ENCODE measurements around the gene SEC24D. TPM values are rescaled to one million over a fixed set of nuclear protein-coding genes. Genes with fewer than 3 reads are reported as not detected.

The SEC24D gene
- total and polyA plus RNA-seq, 9 of the 15 experiments (the other 6 are each of a cell fraction or from before 2014, with no cell fraction given) = 7.1 to 22.5 (median 11.3) TPM

DNA sequence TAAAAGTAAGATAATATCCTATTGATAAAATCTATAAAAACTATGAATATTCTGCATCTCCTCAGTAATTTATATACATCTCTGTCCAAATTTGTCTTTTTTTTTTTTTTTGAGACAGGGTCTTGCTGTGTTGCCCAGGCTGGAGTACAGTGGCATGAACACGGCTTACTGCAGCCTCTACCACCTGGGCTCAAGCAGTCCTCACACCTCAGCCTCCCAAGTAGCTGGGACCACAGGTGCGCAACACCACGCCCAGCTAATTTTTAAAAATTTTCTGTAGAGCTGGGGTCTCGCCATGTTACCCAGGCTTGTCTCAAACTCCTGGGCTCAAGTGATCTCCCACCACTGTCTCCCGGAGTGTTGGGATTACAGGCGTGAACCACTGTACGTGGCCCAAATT, 12.3 kb upstream of the SEC24D start:
- CTCF ChIA-PET (ENCODE audit: low intra/inter-chr PET ratio) = no interaction called here
- WGBS (ENCODE audit: insufficient coverage, low coverage, missing lambda C conversion rate) = 11% methylated on average over 6 of the region's 7 CpGs

DNA sequence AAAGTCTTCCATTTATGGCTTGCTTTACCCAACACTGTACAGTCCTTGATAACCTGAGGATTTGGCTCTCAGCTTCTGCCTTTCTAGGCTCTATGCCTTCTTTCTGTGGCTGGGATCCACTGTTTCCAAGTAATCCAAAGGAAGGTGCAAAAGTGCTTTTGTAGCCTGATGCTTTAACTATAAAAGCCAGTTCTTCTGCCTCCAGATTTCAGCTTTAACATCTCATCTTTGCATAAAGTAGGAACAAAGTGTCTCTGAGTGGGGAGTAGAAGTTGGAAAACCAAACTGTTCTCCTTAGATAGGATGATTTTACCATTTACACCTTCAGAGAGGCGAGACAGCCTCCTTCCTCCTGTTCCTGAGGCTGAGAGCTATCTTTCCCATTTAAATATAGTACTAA, 11.1 kb upstream of the SEC24D start:
- Histone ChIP-seq H3K9me3 (replicated peaks; ENCODE audit: control insufficient read depth, insufficient read depth, low read depth, low read length) (no peaks in the 10 kb centered on the region), H3K4me2 (ENCODE audit: insufficient read depth, low read length) (no peak overlapping the region), H3K79me2 (ENCODE audit: control insufficient read depth, insufficient read depth, low read length) (no peaks in the 10 kb centered on the region), H3K36me3 (ENCODE audit: control insufficient read depth, insufficient read depth, low read length) (no peaks in the 10 kb centered on the region), H4K20me1 (replicated peaks; ENCODE audit: control insufficient read depth, insufficient read depth, low read length) (no peaks in the 10 kb centered on the region), H3K4me1 (replicated peaks in 1 of 2; ENCODE audit: control insufficient read depth in 2 of 2, insufficient read depth in 2 of 2, low read length in 2 of 2) (no peaks in the 10 kb centered on the region; a peak in 1 of 5 replicates), H3K4me3 (no peak overlapping the region), H3K27ac (ENCODE audit: extremely low read depth, low read depth, low read length) (no peak overlapping the region), H3K9ac (ENCODE audit: insufficient read depth in 1 of 2, low read depth in 2 of 2, low read length in 2 of 2) (no peak overlapping the region), H2AFZ (ENCODE audit: low read depth, low read length) (no peak overlapping the region), H3K9me1 (ENCODE audit: control insufficient read depth, insufficient read depth, low read length) (no peaks in the 10 kb centered on the region), H3K27me3 (ENCODE audit: control insufficient read depth in 2 of 2, insufficient read depth in 2 of 2, low read length in 2 of 2) (no peaks in the 10 kb centered on the region; a peak in 2 of 5 replicates)
- intact Hi-C loops (cut with micrococcal nuclease) = no loop called here
- ChIA-PET CTCF (ENCODE audit: low intra/inter-chr PET ratio) (no interaction called here), POLR2A (interaction anchor here (0.8 to 1.7 kb wide), 3 partner anchors 10 to 18 kb away, joined by 3 to 11 read pairs (median 5); partner anchors contain the start of gene SEC24D)
- BruUV-seq (replicated peaks) = no TSS peak
- FAIRE-seq (no peak), DNase-seq (ENCODE audit: extremely low read depth in 1 of 4, low spot score in 3 of 4) (no peak), ATAC-seq (no peak)
- in situ Hi-C loops (cut with MboI) = no loop called here
- WGBS (ENCODE audit: insufficient coverage, low coverage, missing lambda C conversion rate) = 0% methylated on average over 1 of the region's 1 CpG
- TF ChIP-seq ZBED1 (IDR thresholded peaks at IDR 0.05) (no peak), FIP1L1 (IDR thresholded peaks at IDR 0.05; ENCODE audit: low read depth, low read length, poor library complexity, severe bottlenecking) (no peak), RFX5 (IDR thresholded peaks at IDR 0.05; ENCODE audit: low read depth, low read length) (no peak), ZNF174 (CRISPR knock-in tag; IDR thresholded peaks at IDR 0.05) (no peak), GATAD2A (IDR thresholded peaks at IDR 0.05) (no peak), FOXK2 (conservative IDR thresholded peaks at IDR 0.05 in 1 of 2, IDR thresholded peaks at IDR 0.05 in 1 of 2; ENCODE audit: low read depth in 2 of 2) (no peak), ATF7 (IDR thresholded peaks at IDR 0.05) (no peak), TFAM (CRISPR knock-in tag; conservative IDR thresholded peaks at IDR 0.05) (no peak)
- TF ChIP-seq, protein P1, sequence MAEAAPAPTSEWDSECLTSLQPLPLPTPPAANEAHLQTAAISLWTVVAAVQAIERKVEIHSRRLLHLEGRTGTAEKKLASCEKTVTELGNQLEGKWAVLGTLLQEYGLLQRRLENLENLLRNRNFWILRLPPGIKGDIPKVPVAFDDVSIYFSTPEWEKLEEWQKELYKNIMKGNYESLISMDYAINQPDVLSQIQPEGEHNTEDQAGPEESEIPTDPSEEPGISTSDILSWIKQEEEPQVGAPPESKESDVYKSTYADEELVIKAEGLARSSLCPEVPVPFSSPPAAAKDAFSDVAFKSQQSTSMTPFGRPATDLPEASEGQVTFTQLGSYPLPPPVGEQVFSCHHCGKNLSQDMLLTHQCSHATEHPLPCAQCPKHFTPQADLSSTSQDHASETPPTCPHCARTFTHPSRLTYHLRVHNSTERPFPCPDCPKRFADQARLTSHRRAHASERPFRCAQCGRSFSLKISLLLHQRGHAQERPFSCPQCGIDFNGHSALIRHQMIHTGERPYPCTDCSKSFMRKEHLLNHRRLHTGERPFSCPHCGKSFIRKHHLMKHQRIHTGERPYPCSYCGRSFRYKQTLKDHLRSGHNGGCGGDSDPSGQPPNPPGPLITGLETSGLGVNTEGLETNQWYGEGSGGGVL (CRISPR knock-in tag; IDR thresholded peaks at IDR 0.05) = no peak
- TF ChIP-seq, protein P2, sequence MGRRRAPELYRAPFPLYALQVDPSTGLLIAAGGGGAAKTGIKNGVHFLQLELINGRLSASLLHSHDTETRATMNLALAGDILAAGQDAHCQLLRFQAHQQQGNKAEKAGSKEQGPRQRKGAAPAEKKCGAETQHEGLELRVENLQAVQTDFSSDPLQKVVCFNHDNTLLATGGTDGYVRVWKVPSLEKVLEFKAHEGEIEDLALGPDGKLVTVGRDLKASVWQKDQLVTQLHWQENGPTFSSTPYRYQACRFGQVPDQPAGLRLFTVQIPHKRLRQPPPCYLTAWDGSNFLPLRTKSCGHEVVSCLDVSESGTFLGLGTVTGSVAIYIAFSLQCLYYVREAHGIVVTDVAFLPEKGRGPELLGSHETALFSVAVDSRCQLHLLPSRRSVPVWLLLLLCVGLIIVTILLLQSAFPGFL (CRISPR knock-in tag; IDR thresholded peaks at IDR 0.05) = no peak

More for the DNA sequence above, 12.3 kb upstream of the SEC24D start:
- POLR2A ChIA-PET = interaction anchor here (1.2 kb wide), 1 partner anchor 17 kb away, joined by 3 read pairs; no protein-coding TSS in a partner anchor
- H3K79me2 ChIP-seq (ENCODE audit: control insufficient read depth, insufficient read depth, low read length) = no peaks in the 10 kb centered on the region
- H3K27me3 ChIP-seq (ENCODE audit: control insufficient read depth in 2 of 2, insufficient read depth in 2 of 2, low read length in 2 of 2) = no peaks in the 10 kb centered on the region; a peak in 2 of 5 replicates
- intact Hi-C loops (cut with micrococcal nuclease) (no loop called here), in situ Hi-C loops (cut with MboI) (no loop called here)
- no peaks in the 10 kb centered on the region for H3K9me3 ChIP-seq (replicated peaks; ENCODE audit: control insufficient read depth, insufficient read depth, low read depth, low read length)
- no peaks in the 10 kb centered on the region; a peak in 1 of 5 replicates for H3K4me1 ChIP-seq (replicated peaks in 1 of 2; ENCODE audit: control insufficient read depth in 2 of 2, insufficient read depth in 2 of 2, low read length in 2 of 2)
- no peak for FAIRE-seq
- H4K20me1 ChIP-seq (replicated peaks; ENCODE audit: control insufficient read depth, insufficient read depth, low read length) = no peaks in the 10 kb centered on the region
- H3K4me3 ChIP-seq = no peak overlapping the region
- no peak overlapping the region for H3K4me2 ChIP-seq (ENCODE audit: insufficient read depth, low read length)
- no peak overlapping the region for H3K9ac ChIP-seq (ENCODE audit: insufficient read depth in 1 of 2, low read depth in 2 of 2, low read length in 2 of 2)
- no TSS peak for BruUV-seq (replicated peaks)
- H3K27ac ChIP-seq (ENCODE audit: extremely low read depth, low read depth, low read length) = no peak overlapping the region
- H2AFZ ChIP-seq (ENCODE audit: low read depth, low read length) = no peak overlapping the region
- TF ChIP-seq ZNF140 (CRISPR knock-in tag; IDR thresholded peaks at IDR 0.05) = no peak
- TF ChIP-seq, protein P3, sequence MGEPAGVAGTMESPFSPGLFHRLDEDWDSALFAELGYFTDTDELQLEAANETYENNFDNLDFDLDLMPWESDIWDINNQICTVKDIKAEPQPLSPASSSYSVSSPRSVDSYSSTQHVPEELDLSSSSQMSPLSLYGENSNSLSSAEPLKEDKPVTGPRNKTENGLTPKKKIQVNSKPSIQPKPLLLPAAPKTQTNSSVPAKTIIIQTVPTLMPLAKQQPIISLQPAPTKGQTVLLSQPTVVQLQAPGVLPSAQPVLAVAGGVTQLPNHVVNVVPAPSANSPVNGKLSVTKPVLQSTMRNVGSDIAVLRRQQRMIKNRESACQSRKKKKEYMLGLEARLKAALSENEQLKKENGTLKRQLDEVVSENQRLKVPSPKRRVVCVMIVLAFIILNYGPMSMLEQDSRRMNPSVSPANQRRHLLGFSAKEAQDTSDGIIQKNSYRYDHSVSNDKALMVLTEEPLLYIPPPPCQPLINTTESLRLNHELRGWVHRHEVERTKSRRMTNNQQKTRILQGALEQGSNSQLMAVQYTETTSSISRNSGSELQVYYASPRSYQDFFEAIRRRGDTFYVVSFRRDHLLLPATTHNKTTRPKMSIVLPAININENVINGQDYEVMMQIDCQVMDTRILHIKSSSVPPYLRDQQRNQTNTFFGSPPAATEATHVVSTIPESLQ (CRISPR knock-in tag; IDR thresholded peaks at IDR 0.05) = no peak
- no peaks in the 10 kb centered on the region for H3K36me3 ChIP-seq (ENCODE audit: control insufficient read depth, insufficient read depth, low read length)
- H3K9me1 ChIP-seq (ENCODE audit: control insufficient read depth, insufficient read depth, low read length) = no peaks in the 10 kb centered on the region
- ATAC-seq = no peak
- DNase-seq (ENCODE audit: extremely low read depth in 1 of 4, low spot score in 3 of 4) = no peak
